ES-I3 (cell line): ENCODE data around the gene CENPVL2.
"Not testable (repeated sequence)": the region's sequence is repeated elsewhere in the genome, so short reads cannot be mapped to it uniquely, and the experiment has no call there.

Experiments used
- H3K36me3 ChIP-seq: 2 replicates; pipeline ENCODE4 v1.6.1; 2013; ENCODE audit warnings: mild to moderate bottlenecking, low read length, control low read depth, moderate library complexity; ENCODE audit not compliant: insufficient read depth
- H3K4me1 ChIP-seq: 2 replicates; pipeline ENCODE4 v1.6.1; 2013; ENCODE audit warnings: mild to moderate bottlenecking, control low read depth, low read length; ENCODE audit not compliant: insufficient read depth
- H3K9ac ChIP-seq: 2 replicates; pipeline ENCODE4 v1.6.1; 2013; ENCODE audit warnings: low read depth, mild to moderate bottlenecking, low read length, moderate library complexity
- H3K9me3 ChIP-seq: 2 replicates; pipeline ENCODE4 v1.6.1; 2013; ENCODE audit warnings: mild to moderate bottlenecking, low read length, moderate library complexity; ENCODE audit not compliant: control insufficient read depth, insufficient read depth

CENPVL2 gene

DNA sequence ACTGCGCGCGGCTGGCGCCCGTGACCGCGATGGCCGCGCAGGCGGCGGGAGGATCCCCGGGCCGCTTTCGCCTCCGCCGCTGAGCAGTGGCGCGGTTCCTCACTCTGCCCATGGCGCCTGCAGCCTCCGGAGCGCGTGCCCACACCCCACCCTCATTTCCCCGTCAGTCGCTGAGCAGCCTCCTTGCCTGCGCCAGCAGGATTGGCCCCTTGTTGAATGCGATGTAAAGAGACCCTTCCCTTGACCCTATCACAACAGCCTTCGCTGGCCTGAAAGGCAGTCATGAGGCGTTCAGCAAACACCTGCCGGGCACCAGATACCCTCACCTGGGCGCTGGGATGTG, at the start of gene CENPVL2:
TSS of gene CENPVL2 (minus strand) at position 112 of the 343 bp plus-strand sequence. CDS start at position 112, 0 bp downstream.
- H3K9me3 ChIP-seq, H3K4me1 ChIP-seq, H3K9ac ChIP-seq, H3K36me3 ChIP-seq: not testable (repeated sequence)

DNA sequence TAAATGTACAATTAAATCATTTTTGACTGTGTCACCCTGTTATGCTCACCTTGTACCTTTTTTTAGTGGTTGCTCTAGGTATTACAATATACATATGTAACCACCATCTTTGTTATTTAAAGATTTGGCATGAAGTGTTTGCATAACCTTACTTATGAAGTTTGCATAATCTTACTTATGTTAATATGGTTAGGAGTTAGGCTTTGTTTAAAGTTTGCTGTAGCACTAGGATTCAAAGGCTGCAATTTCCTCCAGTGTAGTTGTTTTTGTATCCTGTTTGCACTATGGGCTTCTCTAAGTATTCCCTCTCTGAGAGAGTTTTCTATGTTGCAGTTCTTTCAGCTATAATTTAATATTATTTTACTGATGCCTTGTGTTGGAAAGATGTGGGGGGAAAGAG, 45.6 kb upstream of the CENPVL2 start:
- Histone ChIP-seq H3K36me3 (no peaks in the 10 kb centered on the region), H3K9me3 (no peaks in the 10 kb centered on the region), H3K9ac (no peak overlapping the region), H3K4me1 (peaks cover 20% of the 10 kb centered on the region)

DNA sequence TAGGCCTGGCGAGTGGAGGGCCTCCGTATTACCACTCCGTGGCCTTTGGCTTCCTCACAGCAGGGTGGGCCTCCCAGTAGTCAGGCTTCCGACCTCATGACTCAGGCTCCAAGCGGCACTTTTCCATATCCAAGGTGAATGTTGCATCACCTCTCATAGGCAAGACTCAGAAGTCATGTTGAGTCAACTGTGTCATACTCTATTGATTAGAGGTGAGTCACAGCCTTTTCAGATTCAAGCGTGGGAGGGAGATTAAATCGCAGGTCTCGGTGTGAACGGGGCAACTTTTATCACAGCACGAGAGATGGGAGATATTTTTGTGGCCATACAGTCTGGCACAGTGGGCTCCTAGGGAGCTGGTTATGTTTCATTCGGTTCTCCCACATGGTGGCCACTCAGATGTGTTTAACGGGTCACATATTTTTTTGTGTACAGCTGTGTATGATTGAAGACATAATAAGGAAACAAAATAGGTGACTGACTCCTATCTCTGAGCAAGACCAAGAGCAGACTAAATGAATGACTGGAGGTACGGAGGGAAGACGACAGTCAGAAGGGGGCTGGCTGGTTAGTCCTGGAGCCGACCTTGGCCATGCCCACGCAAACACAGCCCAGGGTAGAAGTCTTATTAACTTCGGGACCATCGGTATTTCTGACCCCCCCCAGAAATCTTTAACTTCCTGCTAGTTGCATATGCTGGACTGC, 30.5 kb upstream of the CENPVL2 start:
- not testable (repeated sequence) for H3K36me3 ChIP-seq, H3K9ac ChIP-seq

DNA sequence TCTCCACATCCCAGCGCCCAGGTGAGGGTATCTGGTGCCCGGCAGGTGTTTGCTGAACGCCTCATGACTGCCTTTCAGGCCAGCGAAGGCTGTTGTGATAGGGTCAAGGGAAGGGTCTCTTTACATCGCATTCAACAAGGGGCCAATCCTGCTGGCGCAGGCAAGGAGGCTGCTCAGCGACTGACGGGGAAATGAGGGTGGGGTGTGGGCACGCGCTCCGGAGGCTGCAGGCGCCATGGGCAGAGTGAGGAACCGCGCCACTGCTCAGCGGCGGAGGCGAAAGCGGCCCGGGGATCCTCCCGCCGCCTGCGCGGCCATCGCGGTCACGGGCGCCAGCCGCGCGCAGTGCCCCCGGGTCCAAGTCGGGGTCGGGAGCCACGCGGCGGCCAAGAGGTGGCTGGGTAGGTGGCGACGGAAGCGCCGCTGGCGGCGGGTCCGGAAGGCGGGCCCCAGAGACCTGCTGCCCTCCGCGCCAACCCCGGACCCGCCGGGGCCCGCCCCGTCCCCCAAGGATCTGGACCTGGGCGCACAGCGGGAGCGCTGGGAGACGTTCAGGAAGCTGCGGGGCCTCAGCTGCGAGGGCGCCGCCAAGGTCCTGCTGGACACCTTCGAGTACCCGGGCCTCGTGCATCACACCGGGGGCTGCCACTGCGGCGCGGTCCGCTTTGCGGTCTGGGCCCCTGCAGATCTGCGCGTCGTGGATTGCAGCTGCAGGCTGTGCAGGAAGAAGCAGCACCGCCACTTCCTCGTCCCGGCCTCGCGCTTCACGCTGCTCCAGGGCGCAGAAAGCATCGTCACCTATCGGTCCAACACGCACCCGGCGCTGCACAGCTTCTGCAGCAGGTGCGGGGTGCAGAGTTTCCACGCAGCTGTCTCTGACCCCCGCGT, 27.9 kb upstream of the CENPVL2 start, which contains the start of gene CENPVL1:
TSS of gene CENPVL1 (plus strand) at position 236 of the 888 bp plus-strand sequence. CDS start at position 236, 0 bp downstream.
- not testable (repeated sequence) for H3K4me1 ChIP-seq, H3K36me3 ChIP-seq, H3K9ac ChIP-seq, H3K9me3 ChIP-seq

More for the DNA sequence above, 30.5 kb upstream of the CENPVL2 start:
- not testable (repeated sequence) for H3K4me1 ChIP-seq, H3K9me3 ChIP-seq

DNA sequence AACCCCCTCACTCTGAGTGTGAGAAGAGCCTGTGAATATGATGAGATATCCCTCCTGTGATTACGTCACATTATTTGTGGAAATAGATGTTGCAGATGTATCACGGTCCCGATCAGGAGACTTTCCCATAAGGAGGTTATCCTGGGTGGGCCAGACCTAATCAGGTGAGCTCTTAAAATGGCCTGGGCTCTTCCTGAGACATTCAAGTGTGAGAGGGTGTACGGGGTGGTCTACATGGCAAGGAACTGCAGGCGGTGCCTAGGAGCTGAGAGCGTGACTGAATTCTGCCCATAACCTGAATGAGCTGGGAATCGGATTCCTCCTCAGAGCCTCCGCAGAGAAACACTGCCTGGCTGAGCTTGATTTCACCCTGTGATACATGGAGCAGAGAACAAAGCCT, 14.8 kb upstream of the CENPVL2 start:
- no peaks in the 10 kb centered on the region for H3K36me3 ChIP-seq

DNA sequence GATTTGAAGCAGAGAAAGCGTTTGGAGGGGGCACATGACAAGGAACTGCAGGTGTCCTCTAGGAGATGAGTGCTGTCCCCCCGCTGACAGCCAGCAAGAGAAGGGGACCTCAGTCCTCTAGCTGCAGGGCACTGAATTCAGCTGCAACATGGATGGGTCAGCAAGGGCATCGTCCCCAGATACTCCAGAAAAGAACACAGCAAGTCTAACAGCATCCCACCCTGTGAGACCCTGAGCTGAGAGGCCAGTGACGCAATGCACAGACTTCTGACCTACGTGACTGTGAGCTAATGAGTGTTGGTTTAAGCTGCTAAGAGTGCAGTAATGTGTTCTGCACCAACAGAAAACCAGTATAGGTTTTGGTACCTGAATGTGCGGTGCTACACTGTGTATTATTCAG, 11.6 kb upstream of the CENPVL2 start:
- no peaks in the 10 kb centered on the region for H3K9me3 ChIP-seq
- no peaks in the 10 kb centered on the region for H3K4me1 ChIP-seq
- H3K36me3 ChIP-seq: no peaks in the 10 kb centered on the region
- no peak overlapping the region for H3K9ac ChIP-seq

More for the DNA sequence above, 14.8 kb upstream of the CENPVL2 start:
- H3K9me3 ChIP-seq: no peaks in the 10 kb centered on the region
- no peak overlapping the region for H3K9ac ChIP-seq
- no peaks in the 10 kb centered on the region for H3K4me1 ChIP-seq

DNA sequence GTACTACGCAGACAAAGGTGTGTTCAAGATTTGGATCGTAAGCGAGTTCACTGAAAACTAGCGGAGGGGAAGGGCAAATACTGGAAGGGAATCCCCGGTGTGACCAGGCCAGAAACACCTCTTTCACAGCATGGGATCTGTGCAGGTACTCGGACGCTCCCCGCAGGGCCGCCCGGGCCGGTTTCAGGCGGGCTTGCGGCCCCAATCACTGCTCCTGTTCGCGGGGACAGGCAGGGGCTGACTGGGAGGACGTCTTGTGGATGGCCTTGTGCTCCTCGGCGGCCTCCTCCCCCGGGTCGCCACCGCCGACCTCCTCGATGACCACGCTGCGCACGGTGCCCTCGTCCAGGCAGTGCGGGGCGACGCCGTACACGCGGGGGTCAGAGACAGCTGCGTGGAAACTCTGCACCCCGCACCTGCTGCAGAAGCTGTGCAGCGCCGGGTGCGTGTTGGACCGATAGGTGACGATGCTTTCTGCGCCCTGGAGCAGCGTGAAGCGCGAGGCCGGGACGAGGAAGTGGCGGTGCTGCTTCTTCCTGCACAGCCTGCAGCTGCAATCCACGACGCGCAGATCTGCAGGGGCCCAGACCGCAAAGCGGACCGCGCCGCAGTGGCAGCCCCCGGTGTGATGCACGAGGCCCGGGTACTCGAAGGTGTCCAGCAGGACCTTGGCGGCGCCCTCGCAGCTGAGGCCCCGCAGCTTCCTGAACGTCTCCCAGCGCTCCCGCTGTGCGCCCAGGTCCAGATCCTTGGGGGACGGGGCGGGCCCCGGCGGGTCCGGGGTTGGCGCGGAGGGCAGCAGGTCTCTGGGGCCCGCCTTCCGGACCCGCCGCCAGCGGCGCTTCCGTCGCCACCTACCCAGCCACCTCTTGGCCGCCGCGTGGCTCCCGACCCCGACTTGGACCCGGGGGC, 567 bp downstream of the CENPVL2 start:
- not testable (repeated sequence) for H3K36me3 ChIP-seq, H3K9ac ChIP-seq, H3K9me3 ChIP-seq, H3K4me1 ChIP-seq

DNA sequence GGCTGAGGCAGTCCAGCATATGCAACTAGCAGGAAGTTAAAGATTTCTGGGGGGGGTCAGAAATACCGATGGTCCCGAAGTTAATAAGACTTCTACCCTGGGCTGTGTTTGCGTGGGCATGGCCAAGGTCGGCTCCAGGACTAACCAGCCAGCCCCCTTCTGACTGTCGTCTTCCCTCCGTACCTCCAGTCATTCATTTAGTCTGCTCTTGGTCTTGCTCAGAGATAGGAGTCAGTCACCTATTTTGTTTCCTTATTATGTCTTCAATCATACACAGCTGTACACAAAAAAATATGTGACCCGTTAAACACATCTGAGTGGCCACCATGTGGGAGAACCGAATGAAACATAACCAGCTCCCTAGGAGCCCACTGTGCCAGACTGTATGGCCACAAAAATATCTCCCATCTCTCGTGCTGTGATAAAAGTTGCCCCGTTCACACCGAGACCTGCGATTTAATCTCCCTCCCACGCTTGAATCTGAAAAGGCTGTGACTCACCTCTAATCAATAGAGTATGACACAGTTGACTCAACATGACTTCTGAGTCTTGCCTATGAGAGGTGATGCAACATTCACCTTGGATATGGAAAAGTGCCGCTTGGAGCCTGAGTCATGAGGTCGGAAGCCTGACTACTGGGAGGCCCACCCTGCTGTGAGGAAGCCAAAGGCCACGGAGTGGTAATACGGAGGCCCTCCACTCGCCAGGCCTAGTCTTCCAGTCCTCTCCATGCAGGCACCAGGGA, 2.8 kb downstream of the CENPVL2 start:
- not testable (repeated sequence) for H3K36me3 ChIP-seq, H3K9me3 ChIP-seq, H3K4me1 ChIP-seq, H3K9ac ChIP-seq

DNA sequence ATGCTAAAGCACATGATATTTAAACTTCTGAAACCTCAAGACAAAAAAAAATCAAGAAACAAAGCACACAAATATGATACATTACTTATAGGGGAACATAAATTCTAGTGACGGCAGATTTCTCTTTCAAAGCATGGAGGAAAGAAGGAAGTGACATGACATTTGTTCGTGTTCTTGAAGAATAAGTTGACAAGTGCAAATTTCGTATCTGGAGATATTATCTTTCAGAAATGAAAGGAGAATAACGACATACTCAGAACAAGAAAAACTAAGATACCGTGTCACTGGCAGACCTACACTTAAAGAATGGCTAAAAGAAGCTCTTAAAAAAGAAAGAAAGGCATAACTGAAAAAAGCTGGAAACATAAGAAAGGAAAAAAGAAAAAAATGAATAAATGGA, 16.6 kb downstream of the CENPVL2 start:
- no peaks in the 10 kb centered on the region for H3K36me3 ChIP-seq
- H3K9me3 ChIP-seq: no peaks in the 10 kb centered on the region
- H3K4me1 ChIP-seq: no peaks in the 10 kb centered on the region
- no peak overlapping the region for H3K9ac ChIP-seq

DNA sequence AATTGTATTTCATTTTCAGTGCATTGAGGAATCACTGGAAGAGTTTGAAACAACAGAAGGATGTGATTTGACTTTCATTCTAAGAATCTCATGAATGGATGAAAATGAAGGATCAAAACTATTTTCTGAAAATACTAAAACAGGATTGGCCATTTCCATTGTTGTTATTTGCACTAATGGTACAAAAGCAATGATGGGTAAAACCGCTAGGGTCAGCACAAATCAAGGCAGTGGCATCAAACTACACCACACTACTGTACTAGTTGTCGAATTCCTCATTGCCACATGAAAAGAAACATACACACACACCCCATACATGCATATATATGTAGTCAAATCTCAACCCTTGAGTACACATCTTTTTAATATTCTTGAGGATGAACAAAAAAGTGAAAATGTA, 39.3 kb downstream of the CENPVL2 start:
- Histone ChIP-seq H3K4me1 (no peaks in the 10 kb centered on the region), H3K36me3 (no peaks in the 10 kb centered on the region)

DNA sequence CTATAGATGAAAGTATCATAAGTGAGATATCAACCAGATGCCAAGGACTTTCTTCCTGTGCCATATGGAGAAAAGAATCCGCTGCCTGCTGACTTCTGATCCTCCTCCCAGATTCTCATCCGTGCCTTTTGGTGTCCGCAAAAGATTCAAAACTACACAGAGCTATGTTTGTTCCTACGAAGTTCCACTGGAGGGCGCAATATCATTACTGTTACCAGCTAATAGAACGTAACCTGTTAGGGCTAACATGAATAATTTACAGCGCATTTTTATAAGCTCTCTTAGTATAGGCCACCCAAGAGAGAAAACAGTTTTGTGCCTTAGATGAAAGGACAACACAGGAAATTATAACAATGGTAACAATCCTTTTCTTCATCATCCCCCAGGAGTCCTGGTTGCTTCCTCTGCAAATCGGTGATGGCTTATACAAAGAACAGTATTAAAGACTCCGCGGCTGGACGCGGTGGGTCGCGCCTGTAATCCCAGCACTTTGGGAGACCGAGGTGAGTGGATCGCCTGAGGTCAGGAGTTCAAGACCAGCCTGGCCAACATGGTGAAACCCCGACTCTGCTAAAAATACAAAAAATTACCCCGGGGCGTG, 41.1 kb downstream of the CENPVL2 start:
- H3K36me3 ChIP-seq: no peaks in the 10 kb centered on the region
- no peaks in the 10 kb centered on the region for H3K9me3 ChIP-seq
- no peak overlapping the region for H3K9ac ChIP-seq
- H3K4me1 ChIP-seq: no peaks in the 10 kb centered on the region; the same call in 1 of the 2 replicates

More for the DNA sequence above, 39.3 kb downstream of the CENPVL2 start:
- Histone ChIP-seq H3K9me3 (no peaks in the 10 kb centered on the region), H3K9ac (no peak overlapping the region)

DNA sequence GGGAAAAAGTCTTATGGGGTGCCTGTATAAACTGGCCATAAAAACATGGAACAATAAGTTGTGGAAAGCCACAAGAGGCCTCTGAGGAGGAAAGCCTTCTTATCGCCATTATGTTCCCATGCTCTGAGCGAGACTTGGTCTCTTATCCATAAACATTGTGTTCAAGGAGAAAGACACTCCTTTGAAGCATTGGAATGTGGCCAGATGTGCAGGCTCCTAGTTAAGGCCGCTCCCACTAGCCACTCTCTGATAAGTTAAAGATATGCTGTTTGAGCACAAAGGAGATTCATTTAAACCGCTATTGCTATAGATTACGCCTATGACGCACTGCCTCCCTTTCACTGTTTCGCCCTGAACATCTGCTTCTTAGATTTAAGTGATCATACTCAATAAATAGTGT, 46.1 kb downstream of the CENPVL2 start:
- not testable (repeated sequence) for H3K36me3 ChIP-seq, H3K4me1 ChIP-seq, H3K9ac ChIP-seq, H3K9me3 ChIP-seq
